Fibroblast of mammary gland (primary cell): ENCODE results near the gene MEAF6.

Experiments used
- DNase-seq: peaks from one replicate; pipeline ENCODE4 v3.0.0-alpha.2; 2010; ENCODE audit warnings: low read depth
- H3K4me3 ChIP-seq: 2 replicates; pipeline ENCODE4 v1.5.1; 2011; ENCODE audit warnings: low read depth, mild to moderate bottlenecking, low read length, moderate library complexity; ENCODE audit not compliant: control insufficient read depth
- CTCF ChIP-seq: conservative IDR thresholded peaks from 2 replicates; pipeline ENCODE4 v1.5.1; 2011; ENCODE audit warnings: low read depth, low read length, inconsistent platforms; ENCODE audit not compliant: control insufficient read depth, insufficient read depth

The MEAF6 gene

GRCh38 chr1:37474697-37475379 lies 39.7 kb downstream of the MEAF6 start:
- peak overlapping the region; percentile 66 for H3K4me3 ChIP-seq
- no peak for TF ChIP-seq CTCF
- peak; percentile 32 for DNase-seq

DNA sequence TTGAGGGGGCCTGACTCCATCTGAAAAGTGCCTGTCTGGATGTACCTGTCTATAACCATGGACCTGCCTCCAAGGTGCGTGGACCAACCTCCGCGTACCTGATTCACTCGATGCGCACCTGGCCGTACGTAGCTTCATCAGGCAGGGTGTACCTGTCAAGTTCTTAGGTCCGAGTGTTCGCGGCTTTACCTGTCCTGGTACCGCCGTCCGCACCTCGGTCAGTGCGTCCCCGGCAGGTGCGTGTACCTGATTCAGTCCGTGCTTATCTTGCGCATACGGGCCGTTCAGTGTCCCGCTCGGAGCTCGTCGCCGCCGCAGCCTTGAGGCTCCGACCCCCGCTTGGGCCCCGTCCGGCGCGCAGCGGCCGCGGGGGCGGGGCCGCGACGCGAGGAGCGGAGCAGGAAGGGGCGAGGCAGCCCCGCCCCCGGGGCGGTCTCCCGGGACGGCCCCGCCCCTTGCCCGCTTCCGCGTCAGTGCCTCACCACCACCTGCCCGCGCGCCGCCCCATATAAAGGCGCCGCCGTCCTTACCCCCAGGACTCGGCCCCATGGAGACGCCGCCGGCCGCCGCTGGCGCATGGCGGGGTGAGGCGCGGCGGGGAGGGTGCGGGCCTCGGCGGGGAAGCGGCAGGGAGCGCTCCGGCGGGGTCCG lies 40.4 kb downstream of the MEAF6 start, which contains the start of gene ZC3H12A:
Gene ZC3H12A (plus strand): TSS at position 535 of the 651 bp plus-strand sequence. CDS start 917 bp downstream, outside the sequence.
- peak; percentile 82 for DNase-seq
- H3K4me3 ChIP-seq: peak within 1 kb of the TSS; percentile 66
- no peak for TF ChIP-seq CTCF

GRCh38 chr1:37473431-37474045 lies 41.0 kb downstream of the MEAF6 start:
- DNase-seq: no peak
- no peak for TF ChIP-seq CTCF
- H3K4me3 ChIP-seq: peak overlapping the region; percentile 66

DNA sequence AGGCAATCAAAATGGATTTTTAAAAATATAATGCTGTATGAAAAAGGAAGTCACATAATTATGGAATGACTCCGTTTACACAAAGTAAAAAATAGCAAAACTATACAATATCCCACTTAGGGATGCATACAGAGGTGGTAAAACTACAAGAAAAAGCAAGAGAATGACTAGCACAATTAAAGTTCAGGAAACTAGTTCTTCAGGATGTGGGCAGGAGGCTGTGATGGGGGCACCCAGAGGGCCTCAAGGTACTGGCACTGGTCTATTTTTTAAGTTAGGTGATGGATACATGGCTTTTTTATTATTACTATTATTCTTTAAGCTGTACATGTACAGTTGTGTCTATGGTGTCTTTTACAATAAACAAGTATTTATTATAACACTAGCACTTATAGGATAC lies 41.6 kb downstream of the MEAF6 start:
- TF ChIP-seq CTCF: no peak
- no peak overlapping the region for H3K4me3 ChIP-seq
- no peak for DNase-seq

DNA sequence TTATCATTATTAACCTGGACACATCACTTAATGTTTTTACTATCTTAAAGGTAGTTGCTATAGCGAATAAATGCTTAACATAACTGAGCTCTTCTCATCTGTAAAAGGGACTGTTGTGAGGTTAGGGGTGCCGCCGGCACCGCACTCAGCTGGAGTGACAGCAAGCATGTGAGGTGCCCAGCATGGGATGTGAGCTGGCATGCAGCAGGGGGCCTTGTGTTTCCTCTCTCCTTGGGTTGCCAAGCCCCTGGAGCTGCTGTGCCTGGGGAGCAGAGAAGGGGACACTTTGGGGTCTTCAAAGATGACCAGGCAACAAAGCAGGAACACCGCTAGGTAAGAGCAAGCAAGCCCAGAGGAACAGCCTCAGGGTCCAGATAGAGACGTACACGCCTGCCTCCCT lies 42.3 kb downstream of the MEAF6 start:
- DNase-seq: no peak
- no peak overlapping the region for H3K4me3 ChIP-seq
- no peak for TF ChIP-seq CTCF

DNA sequence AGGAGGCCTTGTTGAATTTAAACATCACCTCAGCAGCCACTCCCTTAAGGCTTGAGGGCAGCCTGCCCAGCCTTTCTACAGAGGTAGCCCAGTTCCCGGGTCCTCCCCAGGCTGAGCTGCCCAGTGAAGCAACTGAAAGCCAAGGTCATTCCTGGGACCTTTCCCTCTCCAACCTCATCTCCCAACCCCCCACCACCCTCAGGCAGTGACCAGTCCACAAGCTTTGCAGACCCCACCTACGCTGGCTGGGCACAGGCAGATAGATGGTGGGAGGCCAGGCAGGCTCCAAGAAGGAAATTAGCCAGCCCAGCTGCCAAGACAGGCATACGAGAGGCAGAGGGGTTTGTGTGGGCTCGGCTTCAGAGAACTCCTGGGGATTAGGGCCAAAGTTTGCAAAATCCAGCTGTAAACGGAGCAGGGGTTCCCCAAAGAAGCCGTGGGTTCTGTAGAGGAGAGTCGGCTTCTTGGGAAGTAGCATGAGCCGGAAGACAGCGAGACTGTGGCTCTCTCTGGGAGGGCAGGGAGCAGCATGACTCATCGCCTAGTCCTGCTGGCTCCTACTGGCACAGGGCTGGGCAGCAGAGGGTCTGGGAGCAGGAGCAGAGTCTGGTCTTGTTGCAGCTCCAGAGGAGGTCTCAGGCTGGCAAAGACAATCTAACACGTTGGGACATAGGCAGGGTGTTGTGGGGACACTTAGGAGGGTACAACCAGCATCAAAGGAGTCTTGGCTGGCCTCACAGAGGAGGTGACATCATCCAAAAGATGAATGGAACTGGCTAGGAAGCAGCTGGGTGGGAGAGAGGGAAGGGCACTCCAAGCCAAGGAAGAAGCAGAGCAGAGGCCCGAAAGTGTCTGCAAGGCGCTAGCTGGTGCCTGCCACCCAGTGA lies 43.0 kb downstream of the MEAF6 start:
- peak; percentile 90 for DNase-seq
- no peak for TF ChIP-seq CTCF
- H3K4me3 ChIP-seq: peak overlapping the region; percentile 16
